Calu3 (cell line): ENCODE data around the gene GPATCH2L. TPM values are rescaled to one million over a fixed set of nuclear protein-coding genes. Genes with fewer than 3 reads are reported as not detected.

Experiments
- BruUV-seq: library from RNA; stranded (reverse); fragments of 400-500 nt; replicated peaks from 2 replicates; lab custom pipeline; 2021; lab: Mats Ljungman, UMichigan
- CTCF ChIA-PET: fragments of 300-600 bp; sonication (Branson Sonifier 250); formaldehyde crosslinking; loops from one replicate; lab custom pipeline; 2022; ENCODE audit warnings: antibody characterized with exemption; lab: Charles Lee
- DNase-seq: peaks from one replicate; pipeline ENCODE4 v3.0.0; 2022
- H3K27ac Mint-ChIP-seq: one replicate; pipeline ENCODE4 v1.8.0; 2022; ENCODE audit warnings: mixed read lengths; ENCODE audit not compliant: unreplicated experiment
- H3K27me3 Mint-ChIP-seq: one replicate; pipeline ENCODE4 v1.8.0; 2022; ENCODE audit warnings: mixed read lengths; ENCODE audit not compliant: unreplicated experiment
- H3K36me3 Mint-ChIP-seq: one replicate; pipeline ENCODE4 v1.8.0; 2022; ENCODE audit warnings: mild to moderate bottlenecking, moderate library complexity, mixed read lengths; ENCODE audit not compliant: insufficient read depth, unreplicated experiment
- H3K4me1 Mint-ChIP-seq: one replicate; pipeline ENCODE4 v1.8.0; 2022; ENCODE audit warnings: mild to moderate bottlenecking, low read depth, mixed read lengths; ENCODE audit not compliant: unreplicated experiment
- H3K4me3 Mint-ChIP-seq: one replicate; pipeline ENCODE4 v1.8.0; 2022; ENCODE audit warnings: mild to moderate bottlenecking, low read depth, moderate library complexity, mixed read lengths; ENCODE audit not compliant: unreplicated experiment
- H3K9me3 Mint-ChIP-seq: one replicate; pipeline ENCODE4 v1.8.0; 2022; ENCODE audit warnings: low read depth, mixed read lengths; ENCODE audit not compliant: unreplicated experiment
- intact Hi-C: fragments of 100-400 bp; cut with micrococcal nuclease; formaldehyde crosslinking; loops from one replicate; pipeline ENCODE4 v1.10.0; 2022; ENCODE audit not compliant: unreplicated experiment
- total RNA-seq: library from RNA; stranded (reverse); gene quantifications from 2 replicates; pipeline ENCODE4 v1.2.3, GENCODE V29; 2022
- TF ChIP-seq, protein P1 (sequence below): fragments of 200-600 bp; IDR thresholded peaks from one replicate; pipeline ENCODE4 v1.8.0; 2022; ENCODE audit warnings: antibody characterized with exemption; ENCODE audit not compliant: unreplicated experiment

The GPATCH2L gene
- total RNA-seq, 1 experiment from 2014 or later = 62.4 TPM

DNA sequence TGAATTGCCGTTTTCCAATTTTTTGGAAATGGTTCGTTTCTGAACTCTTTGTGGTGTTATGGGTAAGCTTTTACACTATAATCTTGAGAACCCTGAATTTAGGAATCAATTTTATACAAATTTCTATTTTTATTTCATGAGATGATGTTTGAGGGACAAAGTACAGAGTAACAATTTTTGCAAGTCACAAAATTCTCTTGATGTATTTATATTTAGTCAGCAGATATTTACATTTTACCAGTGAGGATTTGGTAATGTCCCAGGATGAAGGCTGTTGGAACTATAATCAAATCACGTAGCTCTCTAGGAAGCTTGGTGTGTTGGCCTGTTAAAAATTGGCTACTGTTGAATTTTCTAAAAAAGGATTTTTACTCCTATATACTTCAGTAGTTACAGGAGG, 24.2 kb downstream of the GPATCH2L start:
- CTCF ChIA-PET = no interaction called here
- H3K4me3 Mint-ChIP-seq = no peak overlapping the region
- H3K9me3 Mint-ChIP-seq = no peaks in the 10 kb centered on the region
- H3K27me3 Mint-ChIP-seq = no peaks in the 10 kb centered on the region
- H3K4me1 Mint-ChIP-seq = no peaks in the 10 kb centered on the region
- DNase-seq = no peak
- H3K36me3 Mint-ChIP-seq = peaks cover 17% of the 10 kb centered on the region
- H3K27ac Mint-ChIP-seq = no peak overlapping the region
- BruUV-seq = no TSS peak
- intact Hi-C loops = no loop called here
- TF ChIP-seq, protein P1, sequence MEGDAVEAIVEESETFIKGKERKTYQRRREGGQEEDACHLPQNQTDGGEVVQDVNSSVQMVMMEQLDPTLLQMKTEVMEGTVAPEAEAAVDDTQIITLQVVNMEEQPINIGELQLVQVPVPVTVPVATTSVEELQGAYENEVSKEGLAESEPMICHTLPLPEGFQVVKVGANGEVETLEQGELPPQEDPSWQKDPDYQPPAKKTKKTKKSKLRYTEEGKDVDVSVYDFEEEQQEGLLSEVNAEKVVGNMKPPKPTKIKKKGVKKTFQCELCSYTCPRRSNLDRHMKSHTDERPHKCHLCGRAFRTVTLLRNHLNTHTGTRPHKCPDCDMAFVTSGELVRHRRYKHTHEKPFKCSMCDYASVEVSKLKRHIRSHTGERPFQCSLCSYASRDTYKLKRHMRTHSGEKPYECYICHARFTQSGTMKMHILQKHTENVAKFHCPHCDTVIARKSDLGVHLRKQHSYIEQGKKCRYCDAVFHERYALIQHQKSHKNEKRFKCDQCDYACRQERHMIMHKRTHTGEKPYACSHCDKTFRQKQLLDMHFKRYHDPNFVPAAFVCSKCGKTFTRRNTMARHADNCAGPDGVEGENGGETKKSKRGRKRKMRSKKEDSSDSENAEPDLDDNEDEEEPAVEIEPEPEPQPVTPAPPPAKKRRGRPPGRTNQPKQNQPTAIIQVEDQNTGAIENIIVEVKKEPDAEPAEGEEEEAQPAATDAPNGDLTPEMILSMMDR = no peak

DNA sequence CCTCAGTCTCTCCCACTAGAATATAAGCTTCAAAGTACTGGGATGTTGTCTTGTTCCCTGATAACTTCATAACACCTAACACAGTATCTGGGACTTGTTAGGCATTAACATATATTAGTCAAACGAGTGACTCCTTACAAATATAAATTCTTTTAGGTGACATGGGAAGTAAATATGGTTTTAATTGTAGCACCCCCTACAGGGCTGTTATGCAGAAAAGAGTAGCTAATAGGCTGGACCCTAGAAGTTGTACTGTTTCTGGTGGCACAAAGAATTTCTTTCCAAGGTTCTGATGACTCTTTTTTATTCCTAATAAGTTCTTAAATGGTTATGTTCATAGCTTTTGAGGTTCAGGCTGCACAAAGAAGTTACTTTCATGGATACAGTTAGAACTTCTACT, 29.8 kb downstream of the GPATCH2L start:
- CTCF ChIA-PET = interaction anchor here (1.5 kb wide), 1 partner anchor 13 kb away, joined by 6 read pairs; no protein-coding TSS in a partner anchor
- Mint-ChIP-seq H3K27ac (no peak overlapping the region), H3K4me1 (no peaks in the 10 kb centered on the region), H3K4me3 (no peak overlapping the region), H3K9me3 (no peaks in the 10 kb centered on the region), H3K36me3 (peaks cover 26% of the 10 kb centered on the region), H3K27me3 (no peaks in the 10 kb centered on the region)
- BruUV-seq = no TSS peak
- intact Hi-C loops = no loop called here
- TF ChIP-seq, protein P1 = no peak
- no peak for DNase-seq

DNA sequence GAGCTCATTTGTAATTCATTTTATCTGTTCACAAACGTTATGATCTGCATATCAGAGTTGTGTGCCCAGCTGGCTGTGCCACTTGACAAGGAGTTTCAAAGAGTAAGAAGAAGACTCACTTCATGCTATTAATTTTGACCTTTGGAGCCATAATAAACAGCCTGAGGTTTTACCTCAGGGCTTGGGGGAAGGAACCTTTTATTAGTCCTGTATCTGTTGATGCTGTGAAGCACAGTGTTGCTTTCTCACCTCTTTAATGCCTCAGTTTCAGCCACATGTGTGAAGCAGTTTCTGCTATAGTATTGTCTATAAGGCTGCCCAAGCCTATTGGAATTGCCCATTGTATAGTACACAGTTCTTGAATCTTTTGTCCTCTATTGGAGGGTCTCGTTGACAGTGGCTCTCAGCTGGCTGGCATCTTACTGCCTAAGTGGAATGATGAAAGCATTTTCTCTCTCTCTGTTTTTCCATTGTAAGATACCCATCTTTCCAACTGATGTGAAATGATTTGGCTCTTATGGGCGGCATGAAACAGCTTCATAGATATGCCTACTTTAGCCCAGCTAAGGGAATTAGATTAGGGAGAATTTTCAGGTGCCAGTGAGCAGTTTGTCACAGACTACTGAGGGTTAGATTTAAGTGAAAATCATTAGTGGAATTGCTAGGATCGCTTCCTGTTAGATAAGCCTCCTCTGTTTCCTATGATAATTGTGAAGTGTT, 34.7 kb downstream of the GPATCH2L start:
- Mint-ChIP-seq H3K36me3 (peaks cover 14% of the 10 kb centered on the region), H3K4me3 (no peak overlapping the region), H3K4me1 (no peaks in the 10 kb centered on the region), H3K27me3 (no peaks in the 10 kb centered on the region), H3K9me3 (no peaks in the 10 kb centered on the region), H3K27ac (no peak overlapping the region)
- intact Hi-C loops = no loop called here
- CTCF ChIA-PET = no interaction called here
- DNase-seq = no peak
- TF ChIP-seq, protein P1 = no peak
- no TSS peak for BruUV-seq

DNA sequence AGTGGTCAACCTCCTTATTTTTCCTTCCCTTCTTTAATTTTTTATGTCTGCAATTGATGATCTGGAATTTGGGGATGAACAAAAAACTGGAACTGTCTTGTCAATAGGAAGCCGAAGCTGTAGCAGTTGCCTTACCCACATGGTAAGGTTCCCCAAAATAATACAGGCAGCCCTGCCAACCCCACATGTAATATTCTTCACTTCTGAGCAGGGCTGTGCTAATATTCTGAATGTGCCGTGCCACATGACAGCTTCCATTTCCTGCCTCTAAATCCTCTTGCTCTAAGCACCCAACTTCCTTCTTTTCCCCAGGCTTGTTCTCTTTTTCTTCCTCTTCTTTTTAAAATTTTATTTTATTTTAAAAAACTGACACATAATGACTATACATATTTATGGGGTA, 39.6 kb downstream of the GPATCH2L start:
- CTCF ChIA-PET = no interaction called here
- Mint-ChIP-seq H3K9me3 (no peaks in the 10 kb centered on the region), H3K4me3 (no peak overlapping the region), H3K4me1 (no peaks in the 10 kb centered on the region), H3K27ac (no peak overlapping the region), H3K36me3 (peaks cover 4% of the 10 kb centered on the region), H3K27me3 (no peaks in the 10 kb centered on the region)
- TF ChIP-seq, protein P1 = no peak
- BruUV-seq = no TSS peak
- intact Hi-C loops = no loop called here
- DNase-seq = no peak
